Mesenchymal stem cell (in vitro differentiated cells and primary cell): ENCODE measurements around the gene MINDY4.
A peak's percentile ranks its signal among the peaks of the same experiment; 100 is the strongest.

Source experiments
- DNase-seq: peaks from one replicate; pipeline ENCODE4 v3.0.0-alpha.2; 2013
- H2AFZ ChIP-seq: one replicate; pipeline ENCODE4 v1.6.1; 2013; ENCODE audit warnings: low read depth, mild to moderate bottlenecking, control low read depth, inconsistent platforms, low read length, moderate library complexity
- H2AK5ac ChIP-seq: 2 replicates; pipeline ENCODE4 v1.6.1; 2013; ENCODE audit warnings: low read length, moderate library complexity, mild to moderate bottlenecking, inconsistent platforms; ENCODE audit not compliant: severe bottlenecking
- H2BK120ac ChIP-seq: one replicate; pipeline ENCODE4 v1.6.1; 2013; ENCODE audit warnings: low read depth, mild to moderate bottlenecking, inconsistent platforms, low read length, moderate library complexity
- H2BK12ac ChIP-seq, 2 experiments: one replicate each; pipeline ENCODE4 v1.6.1; 2013; ENCODE audit warnings: inconsistent platforms in 2 of 2, low read length in 2 of 2, mild to moderate bottlenecking in 2 of 2, moderate library complexity in 2 of 2, control low read depth in 1 of 2
- H2BK15ac ChIP-seq: one replicate; pipeline ENCODE4 v1.6.1; 2013; ENCODE audit warnings: mild to moderate bottlenecking, low read depth, inconsistent platforms; ENCODE audit not compliant: poor library complexity, severe bottlenecking
- H2BK5ac ChIP-seq: 2 replicates; pipeline ENCODE4 v1.6.1; 2013; ENCODE audit warnings: low read depth, mild to moderate bottlenecking, low read length, control low read depth, inconsistent platforms; ENCODE audit not compliant: poor library complexity, severe bottlenecking
- H3K14ac ChIP-seq, 2 experiments: one replicate each; pipeline ENCODE4 v1.6.1; 2013; ENCODE audit warnings: inconsistent platforms in 2 of 2, low read length in 2 of 2, control low read depth in 1 of 2, mild to moderate bottlenecking in 1 of 2, moderate library complexity in 1 of 2
- H3K18ac ChIP-seq, 2 experiments: one replicate each; pipeline ENCODE4 v1.6.1; 2013; ENCODE audit warnings: inconsistent platforms in 2 of 2, low read length in 2 of 2, control low read depth in 1 of 2, low read depth in 1 of 2, mild to moderate bottlenecking in 1 of 2
- H3K23ac ChIP-seq, 2 experiments: one replicate each; pipeline ENCODE4 v1.6.1; 2013; ENCODE audit warnings: inconsistent platforms in 2 of 2, low read length in 2 of 2, mild to moderate bottlenecking in 2 of 2, moderate library complexity in 2 of 2, control low read depth in 1 of 2
- H3K27ac ChIP-seq: 2 replicates; pipeline ENCODE4 v1.5.1; 2013; ENCODE audit warnings: mild to moderate bottlenecking, moderate library complexity, low read length, control low read depth, inconsistent platforms; ENCODE audit not compliant: poor library complexity, severe bottlenecking
- H3K27me3 ChIP-seq, 2 experiments: 2 replicates each; pipeline versions ENCODE4 v1.6.1 to v1.7.0; 2013; ENCODE audit warnings: low read length in 2 of 2, mild to moderate bottlenecking in 2 of 2, moderate library complexity in 2 of 2, control low read depth in 1 of 2, inconsistent platforms in 1 of 2; ENCODE audit not compliant: control insufficient read depth in 1 of 2, insufficient read depth in 1 of 2
- H3K36me3 ChIP-seq, 2 experiments: 2 replicates each; pipeline versions ENCODE4 v1.6.1 to v1.7.0; 2013; ENCODE audit warnings: low read length in 2 of 2, control low read depth in 1 of 2, inconsistent platforms in 1 of 2, low read depth in 1 of 2, mild to moderate bottlenecking in 1 of 2; ENCODE audit not compliant: insufficient read depth in 2 of 2, control insufficient read depth in 1 of 2
- H3K4ac ChIP-seq, 2 experiments: one replicate each; pipeline ENCODE4 v1.6.1; 2013; ENCODE audit warnings: inconsistent platforms in 2 of 2, low read length in 2 of 2, mild to moderate bottlenecking in 2 of 2, moderate library complexity in 2 of 2, control low read depth in 1 of 2, low read depth in 1 of 2
- H3K4me1 ChIP-seq: 2 replicates; pipeline ENCODE4 v1.6.1; 2013; ENCODE audit warnings: low read depth, low read length, control low read depth; ENCODE audit not compliant: control insufficient read depth, insufficient read depth
- H3K4me2 ChIP-seq: 2 replicates; pipeline ENCODE4 v1.6.1; 2013; ENCODE audit warnings: low read length, mild to moderate bottlenecking, inconsistent platforms; ENCODE audit not compliant: poor library complexity, severe bottlenecking
- H3K4me3 ChIP-seq, 2 experiments: 2 replicates each; pipeline versions ENCODE4 v1.5.1 to v1.7.0; 2013; ENCODE audit warnings: low read length in 2 of 2, mild to moderate bottlenecking in 2 of 2, control low read depth in 1 of 2, low read depth in 1 of 2; ENCODE audit not compliant: insufficient read depth in 1 of 2
- H3K79me1 ChIP-seq: replicated peaks from 2 replicates; pipeline ENCODE4 v1.6.1; 2013; ENCODE audit warnings: mild to moderate bottlenecking, control low read depth, low read length, inconsistent platforms; ENCODE audit not compliant: poor library complexity, severe bottlenecking
- H3K9ac ChIP-seq: 2 replicates; pipeline ENCODE4 v1.7.0; 2013; ENCODE audit warnings: mild to moderate bottlenecking, low read length, moderate library complexity
- H3K9me3 ChIP-seq: 2 replicates; pipeline ENCODE4 v1.7.0; 2013; ENCODE audit warnings: mild to moderate bottlenecking, low read length; ENCODE audit not compliant: control insufficient read depth
- H4K8ac ChIP-seq: one replicate; pipeline ENCODE4 v1.6.1; 2013; ENCODE audit warnings: inconsistent platforms, mild to moderate bottlenecking, low read length, moderate library complexity
- H4K91ac ChIP-seq: one replicate; pipeline ENCODE4 v1.6.1; 2013; ENCODE audit warnings: mild to moderate bottlenecking, low read length, inconsistent platforms
- WGBS: methylation state at CpG from one replicate; pipeline ENCODE4 v1.1.7; 2013; ENCODE audit warnings: mixed read lengths; 5-methylcytosine and 5-hydroxymethylcytosine counted together

MINDY4 gene

GRCh38 chr7:30799206-30799975, 28.2 kb downstream of the MINDY4 start:
- no peaks in the 10 kb centered on the region for H3K9me3 ChIP-seq
- no peak overlapping the region for H2BK120ac ChIP-seq
- peak overlapping the region; percentile 90 for H3K27ac ChIP-seq
- H4K8ac ChIP-seq = no peak overlapping the region
- H2BK12ac ChIP-seq = peak overlapping the region; percentile 9 to 49
- no peak overlapping the region for H3K23ac ChIP-seq
- no peak overlapping the region for H2AFZ ChIP-seq
- no peaks in the 10 kb centered on the region for H3K27me3 ChIP-seq
- H3K14ac ChIP-seq = no peak overlapping the region
- peak overlapping the region; percentile 58 for H3K9ac ChIP-seq
- peak; percentile 89 for DNase-seq
- no peak overlapping the region for H2BK5ac ChIP-seq
- no peak overlapping the region for H3K4me2 ChIP-seq
- peak overlapping the region; percentile 94 for H2AK5ac ChIP-seq
- peaks cover 14% of the 10 kb centered on the region for H3K79me1 ChIP-seq
- H4K91ac ChIP-seq = peak overlapping the region; percentile 87
- no peak overlapping the region for H3K4me3 ChIP-seq
- H3K4me1 ChIP-seq = peaks cover 53% of the 10 kb centered on the region
- H3K18ac ChIP-seq = peak overlapping the region; percentile 2 to 79
- no peak overlapping the region for H2BK15ac ChIP-seq
- WGBS = 2% methylated on average over 2 of the region's 2 CpGs
- peak overlapping the region in 1 of 2 experiments; percentile 63 for H3K4ac ChIP-seq
- peaks cover 3 to 8% of the 10 kb centered on the region in 2 experiments for H3K36me3 ChIP-seq

- peak overlapping the region; percentile 47 for H2BK5ac ChIP-seq
- peak overlapping the region in 1 of 2 experiments; percentile 43 for H3K23ac ChIP-seq
- H3K27me3 ChIP-seq = no peaks in the 10 kb centered on the region
- H3K27ac ChIP-seq = peak overlapping the region; percentile 90
- H3K9me3 ChIP-seq = no peaks in the 10 kb centered on the region
- H4K8ac ChIP-seq = peak overlapping the region; percentile 8
- no peak overlapping the region for H3K4me2 ChIP-seq
- H3K9ac ChIP-seq = peak overlapping the region; percentile 56
- H3K79me1 ChIP-seq = peaks cover 20% of the 10 kb centered on the region
- WGBS = 55% methylated on average over 5 of the region's 5 CpGs
- no peak overlapping the region for H2AFZ ChIP-seq
- peak overlapping the region; percentile 35 for H2BK15ac ChIP-seq
- H4K91ac ChIP-seq = peak overlapping the region; percentile 87
- H2BK12ac ChIP-seq = peak overlapping the region; percentile 9 to 12
- H3K4me3 ChIP-seq = no peak overlapping the region
- DNase-seq = peak; percentile 15
- H3K4ac ChIP-seq = peak overlapping the region in 1 of 2 experiments; percentile 67
- no peak overlapping the region for H2BK120ac ChIP-seq
- peak overlapping the region; percentile 0 to 65 for H3K18ac ChIP-seq
- H2AK5ac ChIP-seq = peak overlapping the region; percentile 82
- H3K4me1 ChIP-seq = peaks cover 52% of the 10 kb centered on the region
- H3K36me3 ChIP-seq = peaks cover 3 to 8% of the 10 kb centered on the region in 2 experiments
- H3K14ac ChIP-seq = peak overlapping the region in 1 of 2 experiments; percentile 7
Measured at GRCh38 chr7:30799976-30800661, 28.9 kb downstream of the MINDY4 start.

- H3K4me1 ChIP-seq = peaks cover 52% of the 10 kb centered on the region
- no peaks in the 10 kb centered on the region for H3K9me3 ChIP-seq
- peak overlapping the region; percentile 74 for H2BK5ac ChIP-seq
- H3K9ac ChIP-seq = peak overlapping the region; percentile 56
- peak overlapping the region; percentile 12 to 48 for H2BK12ac ChIP-seq
- no peak overlapping the region for H2AFZ ChIP-seq
- no peak overlapping the region for H3K18ac ChIP-seq
- peaks cover 3 to 8% of the 10 kb centered on the region in 2 experiments for H3K36me3 ChIP-seq
- H4K91ac ChIP-seq = no peak overlapping the region
- no peak overlapping the region for H2BK120ac ChIP-seq
- H3K27ac ChIP-seq = peak overlapping the region; percentile 90
- no peak overlapping the region for H2AK5ac ChIP-seq
- no peaks in the 10 kb centered on the region for H3K27me3 ChIP-seq
- H3K14ac ChIP-seq = no peak overlapping the region
- DNase-seq = peak; percentile 82
- no peak overlapping the region for H3K4ac ChIP-seq
- H3K23ac ChIP-seq = no peak overlapping the region
- no peak overlapping the region for H2BK15ac ChIP-seq
- H3K79me1 ChIP-seq = peaks cover 27% of the 10 kb centered on the region
- H3K4me3 ChIP-seq = no peak overlapping the region
- H3K4me2 ChIP-seq = peak overlapping the region; percentile 16
- H4K8ac ChIP-seq = peak overlapping the region; percentile 8
- 51% methylated on average over 5 of the region's 6 CpGs for WGBS
Measured at GRCh38 chr7:30800785-30801252, 29.6 kb downstream of the MINDY4 start.

DNA sequence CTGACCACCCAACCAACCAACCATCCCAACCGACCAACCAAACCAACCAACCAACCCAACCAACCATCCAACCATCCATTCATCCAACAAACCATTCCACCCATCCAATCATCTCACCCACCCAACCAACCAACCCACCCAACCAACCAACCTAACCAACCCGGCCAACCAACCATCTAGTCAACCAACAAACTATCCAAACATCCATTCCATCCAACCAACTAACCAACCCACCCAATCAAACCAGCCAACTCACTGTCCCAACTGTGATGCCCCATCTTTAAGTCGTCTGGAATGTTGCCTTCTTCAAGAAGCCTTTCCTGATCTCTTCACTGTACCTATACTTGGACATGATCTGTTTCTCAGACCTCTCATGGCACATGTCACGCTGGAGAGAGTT, 31.6 kb downstream of the MINDY4 start:
- Histone ChIP-seq H2AFZ (no peak overlapping the region), H3K27me3 (no peaks in the 10 kb centered on the region), H3K9ac (no peak overlapping the region), H4K91ac (no peak overlapping the region), H4K8ac (no peak overlapping the region), H3K18ac (peak overlapping the region; percentile 23 to 28), H3K4ac (no peak overlapping the region), H3K14ac (peak overlapping the region in 1 of 2 experiments; percentile 55), H3K9me3 (no peaks in the 10 kb centered on the region), H3K27ac (no peak overlapping the region), H2BK5ac (no peak overlapping the region), H3K23ac (no peak overlapping the region), H3K79me1 (peaks cover 32% of the 10 kb centered on the region), H3K36me3 (peaks cover 3 to 7% of the 10 kb centered on the region in 2 experiments), H2BK15ac (peak overlapping the region; percentile 41), H3K4me3 (no peak overlapping the region), H2AK5ac (peak overlapping the region; percentile 37), H3K4me2 (no peak overlapping the region), H2BK12ac (peak overlapping the region; percentile 51 to 100), H2BK120ac (peak overlapping the region; percentile 93), H3K4me1 (peaks cover 43% of the 10 kb centered on the region)
- WGBS = 96% methylated on average over 4 of the region's 4 CpGs
- DNase-seq = no peak
